Epithelial cell of esophagus (primary cell): Measurements from ENCODE around the gene STX11.
"Not testable (repeated sequence)": the region's sequence is repeated elsewhere in the genome, so short reads cannot be mapped to it uniquely, and the experiment has no call there.

ENCODE experiments used
- DNase-seq: peaks from one replicate; pipeline ENCODE4 v3.0.0; 2010; ENCODE audit warnings: low read depth
- H3K4me3 ChIP-seq: 2 replicates; pipeline ENCODE4 v1.5.1; 2011; ENCODE audit warnings: mild to moderate bottlenecking, low read length, control low read depth
- CTCF ChIP-seq: IDR thresholded peaks from 2 replicates; pipeline ENCODE4 v1.5.1; 2011; ENCODE audit warnings: low read depth, mild to moderate bottlenecking, low read length, control low read depth, inconsistent platforms; ENCODE audit not compliant: insufficient read depth; ENCODE audit errors: missing control alignments

Gene STX11

GRCh38 chr6:144129469-144129868 is 20.8 kb upstream of the STX11 start:
- no peak overlapping the region for H3K4me3 ChIP-seq
- no peak for TF ChIP-seq CTCF

GRCh38 chr6:144131248-144131709 is 19.0 kb upstream of the STX11 start:
- TF ChIP-seq CTCF, result no peak
- peak; percentile 77 for DNase-seq
- no peak overlapping the region for H3K4me3 ChIP-seq

More at GRCh38 chr6:144129469-144129868, 20.8 kb upstream of the STX11 start:
- DNase-seq, result no peak

GRCh38 chr6:144132167-144132690 is 18.1 kb upstream of the STX11 start:
- not testable (repeated sequence) for H3K4me3 ChIP-seq, DNase-seq

GRCh38 chr6:144133225-144133821 is 17.0 kb upstream of the STX11 start:
- no peak for DNase-seq
- TF ChIP-seq CTCF, result no peak
- no peak overlapping the region for H3K4me3 ChIP-seq

GRCh38 chr6:144134176-144134575 is 16.1 kb upstream of the STX11 start:
- no peak for TF ChIP-seq CTCF
- no peak overlapping the region for H3K4me3 ChIP-seq
- DNase-seq, result no peak

GRCh38 chr6:144134737-144135136 is 15.6 kb upstream of the STX11 start:
- TF ChIP-seq CTCF, result no peak
- no peak for DNase-seq
- H3K4me3 ChIP-seq, result no peak overlapping the region

GRCh38 chr6:144138542-144138941 is 11.8 kb upstream of the STX11 start:
- no peak for DNase-seq
- no peak overlapping the region for H3K4me3 ChIP-seq
- no peak for TF ChIP-seq CTCF
